HepG2 (cell line): ENCODE data around the gene MFSD2B. TPM values are rescaled to one million over a fixed set of nuclear protein-coding genes. Genes with fewer than 3 reads are reported as not detected.

Experiments used
- ATAC-seq: fragments of 200-7000 bp; cut with Tn5 transposase; 3 replicates; pipeline ENCODE4 v1.9.1; 2020; ENCODE audit warnings: mild to moderate bottlenecking, moderate library complexity
- BruUV-seq: library from RNA; stranded (reverse); fragments of 400-500 nt; replicated peaks from 2 replicates; lab custom pipeline; 2021; lab: Mats Ljungman, UMichigan
- CTCF ChIA-PET: fragments of 300-600 bp; formaldehyde crosslinking; extraction: SDS; loops from one replicate; lab custom pipeline; 2021; ENCODE audit warnings: low total read pairs, inconsistent platforms, low intra/inter-chr PET ratio; lab: Yijun Ruan, JAX
- POLR2A ChIA-PET: fragments of 350-600 bp; sonication (Branson Sonifier 250); formaldehyde crosslinking; loops from one replicate; lab custom pipeline; 2020; ENCODE audit warnings: antibody characterized with exemption, inconsistent platforms; lab: Yijun Ruan, JAX
- DNase-seq: peaks from one replicate; pipeline ENCODE4 v3.0.0-alpha.2; 2015; ENCODE audit warnings: low spot score
- FAIRE-seq: peaks from 3 replicates; lab custom pipeline; 2011; peaks lifted over from hg19 to GRCh38; lab: Jason Lieb, UNC
- H2AFZ ChIP-seq: one replicate; pipeline ENCODE4 v1.6.1; 2011; ENCODE audit warnings: low read length, inconsistent platforms
- H3K27ac ChIP-seq: fragments of 300-600 bp; 3 replicates; pipeline ENCODE4 v1.8.0; 2011; ENCODE audit warnings: mixed run types, mild to moderate bottlenecking, mixed read lengths, low read length, inconsistent platforms; ENCODE audit not compliant: insufficient read depth; ENCODE audit errors: extremely low read length
- H3K27me3 ChIP-seq, 2 experiments: fragments of 200-600 bp in 1 of 2; 2 replicates in 1 of 2; 3 replicates in 1 of 2; pipeline versions ENCODE4 v1.6.0 to v1.8.0; 2011; ENCODE audit warnings: low read length in 2 of 2, mild to moderate bottlenecking in 2 of 2, moderate library complexity in 2 of 2, inconsistent platforms in 1 of 2; ENCODE audit not compliant: insufficient read depth in 2 of 2, control insufficient read depth in 1 of 2
- H3K36me3 ChIP-seq, 2 experiments: fragments of 200-600 bp in 1 of 2; replicated peaks in 1 of 2; 2 replicates in 1 of 2; 3 replicates in 1 of 2; pipeline versions ENCODE4 v1.5.1 to v1.8.0; 2011; ENCODE audit warnings: low read length in 2 of 2, inconsistent platforms in 1 of 2; ENCODE audit not compliant: insufficient read depth in 2 of 2, control insufficient read depth in 1 of 2
- H3K4me1 ChIP-seq: 2 replicates; pipeline ENCODE4 v1.5.1; 2012; ENCODE audit warnings: low read length, inconsistent platforms; ENCODE audit not compliant: insufficient read depth
- H3K4me2 ChIP-seq: 2 replicates; pipeline ENCODE4 v1.6.0; 2011; ENCODE audit warnings: low read depth, low read length, inconsistent platforms
- H3K4me3 ChIP-seq, 3 experiments: fragments of 200-600 bp in 1 of 3; sonication (generic), shearing (Covaris generic) in 1 of 3; replicated peaks in 1 of 3; 2 replicates each; pipeline ENCODE4 v1.5.1; 2011 to 2016; ENCODE audit warnings: low read length in 3 of 3, inconsistent platforms in 2 of 3, low read depth in 2 of 3, mild to moderate bottlenecking in 2 of 3, control low read depth in 1 of 3, mixed read lengths in 1 of 3; ENCODE audit not compliant: insufficient read depth in 1 of 3
- H3K79me2 ChIP-seq: one replicate; pipeline ENCODE4 v1.6.1; 2011; ENCODE audit warnings: low read length, inconsistent platforms; ENCODE audit not compliant: insufficient read depth
- H3K9ac ChIP-seq: 2 replicates; pipeline ENCODE4 v1.6.0; 2011; ENCODE audit warnings: mild to moderate bottlenecking, low read depth, low read length, inconsistent platforms; ENCODE audit not compliant: insufficient read depth
- H3K9me3 ChIP-seq: 2 replicates; pipeline ENCODE4 v1.5.1; 2012; ENCODE audit warnings: mild to moderate bottlenecking, low read length
- H4K20me1 ChIP-seq: 2 replicates; pipeline ENCODE4 v1.6.0; 2011; ENCODE audit warnings: inconsistent platforms, mild to moderate bottlenecking, low read length, moderate library complexity; ENCODE audit not compliant: insufficient read depth
- BORCS8-MEF2B ChIP-seq: sonication (generic); formaldehyde crosslinking; IDR thresholded peaks from 2 replicates; pipeline ENCODE4 v1.8.0; 2022; ENCODE audit warnings: mild to moderate bottlenecking, missing genetic modification reagents
- DNMT3B ChIP-seq: conservative IDR thresholded peaks from 2 replicates; pipeline ENCODE4 v1.6.1; 2016; ENCODE audit warnings: missing biosample characterization, control low read depth
- HOXA7 ChIP-seq: sonication (generic); formaldehyde crosslinking; IDR thresholded peaks from 2 replicates; pipeline ENCODE4 v1.8.1; 2022; ENCODE audit warnings: mild to moderate bottlenecking, missing genetic modification reagents, moderate library complexity
- MAFF ChIP-seq: IDR thresholded peaks from 2 replicates; pipeline ENCODE4 v1.6.1; 2011; ENCODE audit warnings: low read depth, low read length, improper control_type of control experiment
- MAFK ChIP-seq, 2 experiments: IDR thresholded peaks in 1 of 2; conservative IDR thresholded peaks in 1 of 2; 2 replicates each; pipeline ENCODE4 v1.6.1; 2011; ENCODE audit warnings: improper control_type of control experiment in 2 of 2, low read length in 2 of 2
- MAZ ChIP-seq, 2 experiments: sonication (generic) in 1 of 2; formaldehyde crosslinking in 1 of 2; IDR thresholded peaks; 2 replicates each; pipeline versions ENCODE4 v1.5.0 to v1.6.1; 2012 to 2020; ENCODE audit warnings: low read depth in 2 of 2, mild to moderate bottlenecking in 2 of 2, borderline replicate concordance in 1 of 2, improper control_type of control experiment in 1 of 2, low read length in 1 of 2, missing genetic modification reagents in 1 of 2, moderate library complexity in 1 of 2
- NFYB ChIP-seq: sonication (generic); formaldehyde crosslinking; IDR thresholded peaks from 2 replicates; pipeline ENCODE4 v1.4.0; 2020; ENCODE audit warnings: missing genetic modification reagents
- PHF20 ChIP-seq: sonication (generic); formaldehyde crosslinking; IDR thresholded peaks from 2 replicates; pipeline ENCODE4 v1.5.0; 2020; ENCODE audit warnings: mild to moderate bottlenecking, missing genetic modification reagents
- SATB2 ChIP-seq: sonication (generic); formaldehyde crosslinking; IDR thresholded peaks from 2 replicates; pipeline ENCODE4 v1.5.0; 2020; ENCODE audit warnings: missing genetic modification reagents
- SMAD9 ChIP-seq: sonication (generic); formaldehyde crosslinking; IDR thresholded peaks from 2 replicates; pipeline ENCODE4 v1.5.1; 2020; ENCODE audit warnings: mild to moderate bottlenecking, missing genetic modification reagents
- XRCC5 ChIP-seq: fragments of 200-400 bp; formaldehyde crosslinking; optimal IDR thresholded peaks from 2 replicates; pipeline ENCODE3; 2017; ENCODE audit warnings: mild to moderate bottlenecking, low read length
- ZFP36 ChIP-seq: fragments of 150-350 bp; IDR thresholded peaks from 2 replicates; pipeline ENCODE4 v1.6.1; 2018; ENCODE audit warnings: borderline replicate concordance, low read length, low read depth; ENCODE audit not compliant: partially characterized antibody
- ZKSCAN1 ChIP-seq: fragments of 150-350 bp; IDR thresholded peaks from 2 replicates; pipeline ENCODE4 v1.6.1; 2014; ENCODE audit warnings: low read length
- ZKSCAN8 ChIP-seq: IDR thresholded peaks from 2 replicates; pipeline ENCODE4 v1.6.1; 2016; ENCODE audit warnings: borderline replicate concordance, missing genetic modification reagents, missing compliant biosample characterization
- WGBS: methylation state at CpG from one replicate; pipeline ENCODE4 v1.1.6; 2017; ENCODE audit warnings: low lambda C conversion rate; 5-methylcytosine and 5-hydroxymethylcytosine counted together
- in situ Hi-C: cut with HindIII; loops from 2 replicates; pipeline ENCODE4 v1.10.0; 2017; ENCODE audit warnings: low pct_unique_long_range_greater_than_20kb; ENCODE audit not compliant: extremely low pct_ligation_motif_present
- intact Hi-C: fragments of 100-400 bp; cut with micrococcal nuclease; formaldehyde crosslinking; loops from one replicate; pipeline ENCODE4 v1.10.0; 2022; ENCODE audit not compliant: unreplicated experiment
- polyA plus RNA-seq, 8 experiments: library from polyadenylated mRNA; depleted of rRNA in 3 of 8; stranded (reverse) in 7 of 8; unstranded in 1 of 8; fragments of >200 nt; fragmentation: Illumina TruSeq in 4 of 8; extraction: Trizol in 4 of 8; gene quantifications; 2 replicates each; pipeline versions ENCODE4 v1.2.1 to v1.2.3, GENCODE V29; 2011 to 2016; ENCODE audit warnings: low read depth in 4 of 8, missing spikeins in 1 of 8, mixed read lengths in 1 of 8; ENCODE audit not compliant: insufficient read depth in 1 of 8
- total RNA-seq, 5 experiments: library from RNA; depleted of rRNA; stranded (reverse); fragments of >200 nt; fragmentation: Illumina TruSeq; extraction: Trizol; gene quantifications; 2 replicates each; pipeline ENCODE4 v1.2.3, GENCODE V29; 2016; ENCODE audit warnings: low read depth in 1 of 5
- TF ChIP-seq, protein P1 (sequence below): sonication (generic); formaldehyde crosslinking; IDR thresholded peaks from 2 replicates; pipeline ENCODE4 v1.4.0; 2020; ENCODE audit warnings: missing genetic modification reagents

MFSD2B gene
- total and polyA plus RNA-seq, 2 of the 13 experiments (the other 11 are each of a cell fraction or from before 2014, with no cell fraction given): 0.21 to 0.93 TPM

DNA sequence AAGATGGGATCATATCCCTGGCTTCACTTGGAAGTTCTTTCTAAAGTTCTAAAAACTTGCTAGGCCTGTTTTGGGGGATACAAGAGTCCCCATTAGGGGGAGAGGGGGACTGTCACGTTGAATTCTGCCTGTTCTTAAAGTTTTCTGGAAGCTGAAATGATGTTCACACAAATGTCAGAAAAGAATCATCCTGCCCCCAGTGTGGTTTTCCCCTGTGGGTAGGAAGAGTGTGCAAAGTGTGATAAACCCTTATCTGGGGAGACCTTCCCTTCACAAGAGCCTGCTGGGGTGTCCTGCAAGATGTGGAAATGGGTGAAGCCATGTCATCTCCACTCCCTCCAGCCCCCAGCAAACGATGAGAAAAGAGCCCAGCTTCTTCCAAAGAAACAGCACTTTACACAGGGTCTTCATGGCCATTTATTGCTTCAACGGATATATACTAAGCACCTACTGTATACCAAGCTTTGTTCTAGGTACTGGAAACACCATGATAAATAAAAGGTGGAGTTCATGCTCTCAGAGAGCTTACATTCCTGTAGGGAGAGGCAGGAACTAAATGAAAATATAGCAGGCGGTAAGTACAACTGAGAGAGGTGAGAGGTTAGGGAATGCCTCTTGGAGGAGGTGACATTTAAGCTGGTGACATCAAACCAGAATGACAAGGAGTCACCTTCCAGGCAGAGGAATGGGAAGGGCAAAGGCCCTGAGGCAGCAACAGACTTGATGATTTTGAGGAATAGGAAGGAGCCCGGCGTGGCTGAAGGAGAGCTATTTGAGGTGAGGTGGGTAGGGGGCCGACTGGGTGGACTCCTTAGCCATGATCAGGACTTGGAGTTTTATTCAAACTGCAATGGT, 1.6 kb downstream of the MFSD2B start:
- CTCF ChIA-PET: no interaction called here

DNA sequence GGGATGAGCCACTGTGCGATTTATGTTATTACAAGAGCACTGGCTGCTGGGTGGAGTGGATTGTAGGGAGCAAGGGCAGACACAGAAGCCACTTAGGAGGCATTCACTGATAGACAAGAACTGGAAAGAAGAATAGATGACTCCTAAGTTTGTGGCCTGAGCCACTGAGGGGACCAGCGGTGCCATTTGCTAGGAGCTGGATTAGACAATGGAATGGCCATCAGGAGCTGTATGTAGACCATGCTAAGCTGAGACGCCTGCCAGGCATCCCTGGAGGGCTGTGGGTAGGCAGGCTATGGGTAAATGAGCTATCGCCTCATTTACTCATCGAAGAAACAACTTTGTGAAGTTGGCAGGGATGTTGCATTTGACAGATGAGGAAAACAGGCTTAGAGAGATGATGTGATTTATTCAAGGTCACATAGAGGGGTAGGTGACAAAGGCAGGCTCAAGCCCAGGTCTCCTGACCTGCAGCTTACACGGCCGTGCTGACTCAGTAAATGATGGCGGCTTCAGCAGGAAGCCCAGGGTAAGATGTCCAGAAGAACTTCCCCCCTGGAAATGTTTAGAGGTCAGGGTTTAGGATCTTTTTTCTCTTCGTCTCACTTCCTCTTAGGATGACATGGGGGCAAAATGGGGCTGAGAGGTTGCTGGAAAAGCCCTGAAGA, 2.8 kb downstream of the MFSD2B start:
- POLR2A ChIA-PET: interaction anchor here (2.5 to 6.3 kb wide), 4 partner anchors 34 to 86 kb away, joined by 7 to 91 read pairs (median 54); partner anchors contain the start of genes ATAD2B, SF3B6, TP53I3 and WDCP
- DNase-seq (peak; percentile 16), ATAC-seq (no peak), FAIRE-seq (peak; percentile 23)
- Histone ChIP-seq H3K4me3 (no peak overlapping the region), H3K4me1 (peaks cover 58% of the 10 kb centered on the region), H3K36me3 (no peaks in the 10 kb centered on the region), H3K27ac (no peak overlapping the region), H3K27me3 (no peaks in the 10 kb centered on the region), H3K9me3 (no peaks in the 10 kb centered on the region), H4K20me1 (no peaks in the 10 kb centered on the region), H3K9ac (no peak overlapping the region), H3K79me2 (no peaks in the 10 kb centered on the region), H2AFZ (no peak overlapping the region), H3K4me2 (no peak overlapping the region)
- CTCF ChIA-PET: no interaction called here
- intact Hi-C loops: no loop called here
- TF ChIP-seq, protein P1, sequence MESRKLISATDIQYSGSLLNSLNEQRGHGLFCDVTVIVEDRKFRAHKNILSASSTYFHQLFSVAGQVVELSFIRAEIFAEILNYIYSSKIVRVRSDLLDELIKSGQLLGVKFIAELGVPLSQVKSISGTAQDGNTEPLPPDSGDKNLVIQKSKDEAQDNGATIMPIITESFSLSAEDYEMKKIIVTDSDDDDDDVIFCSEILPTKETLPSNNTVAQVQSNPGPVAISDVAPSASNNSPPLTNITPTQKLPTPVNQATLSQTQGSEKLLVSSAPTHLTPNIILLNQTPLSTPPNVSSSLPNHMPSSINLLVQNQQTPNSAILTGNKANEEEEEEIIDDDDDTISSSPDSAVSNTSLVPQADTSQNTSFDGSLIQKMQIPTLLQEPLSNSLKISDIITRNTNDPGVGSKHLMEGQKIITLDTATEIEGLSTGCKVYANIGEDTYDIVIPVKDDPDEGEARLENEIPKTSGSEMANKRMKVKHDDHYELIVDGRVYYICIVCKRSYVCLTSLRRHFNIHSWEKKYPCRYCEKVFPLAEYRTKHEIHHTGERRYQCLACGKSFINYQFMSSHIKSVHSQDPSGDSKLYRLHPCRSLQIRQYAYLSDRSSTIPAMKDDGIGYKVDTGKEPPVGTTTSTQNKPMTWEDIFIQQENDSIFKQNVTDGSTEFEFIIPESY (CRISPR knock-in tag): peak; percentile 49
- TF ChIP-seq BORCS8-MEF2B (CRISPR knock-in tag) (0 out of 2 replicates have a peak, but pooled peaks have one; percentile 25), ZFP36 (no peak), MAFK (conservative IDR thresholded peaks at IDR 0.05 in 1 of 2, IDR thresholded peaks at IDR 0.05 in 1 of 2; ENCODE audit: low read length in 2 of 2) (peak in 1 of 2 experiments; percentile 45; a peak in 1 of 4 replicates), DNMT3B (CRISPR knock-in tag) (0 out of 2 replicates have a peak, but pooled peaks have one; percentile 16), ZKSCAN1 (no peak), SMAD9 (CRISPR knock-in tag) (no peak), PHF20 (CRISPR knock-in tag) (no peak), MAFF (peak; percentile 47; the same call in 1 of the 2 replicates), MAZ (IDR thresholded peaks at IDR 0.05; ENCODE audit: borderline replicate concordance, low read depth, low read length) (no peak), MAZ (CRISPR knock-in tag; IDR thresholded peaks at IDR 0.05; ENCODE audit: low read depth) (no peak), NFYB (CRISPR knock-in tag) (no peak)
- in situ Hi-C loops: no loop called here
- 76% methylated on average over 9 of the region's 9 CpGs for WGBS
- BruUV-seq: no TSS peak

More for the DNA sequence above, 1.6 kb downstream of the MFSD2B start:
- in situ Hi-C loops: no loop called here
- DNase-seq (no peak), FAIRE-seq (no peak), ATAC-seq (no peak)
- H3K27ac ChIP-seq: no peak overlapping the region
- intact Hi-C loops: no loop called here
- no peak overlapping the region for H3K4me3 ChIP-seq
- TF ChIP-seq XRCC5: no peak
- 0 out of 2 replicates have a peak, but pooled peaks have one; percentile 28 for TF ChIP-seq ZKSCAN8 (CRISPR knock-in tag)
- TF ChIP-seq HOXA7 (CRISPR knock-in tag): no peak
- no peak for TF ChIP-seq SATB2
- 73% methylated on average over 7 of the region's 7 CpGs for WGBS
- no TSS peak for BruUV-seq
- no peak overlapping the region for H3K9ac ChIP-seq
- no peak overlapping the region for H2AFZ ChIP-seq
- H3K4me1 ChIP-seq: peaks cover 52% of the 10 kb centered on the region
- no peaks in the 10 kb centered on the region for H3K79me2 ChIP-seq
- no peaks in the 10 kb centered on the region for H3K9me3 ChIP-seq
- H4K20me1 ChIP-seq: no peaks in the 10 kb centered on the region
- no peaks in the 10 kb centered on the region for H3K36me3 ChIP-seq
- no peaks in the 10 kb centered on the region for H3K27me3 ChIP-seq
- H3K4me2 ChIP-seq: no peak overlapping the region
- POLR2A ChIA-PET: interaction anchor here (1.2 to 6.3 kb wide), 3 partner anchors 65 to 85 kb away, joined by 4 to 62 read pairs (median 7); partner anchors contain the start of genes ATAD2B, SF3B6 and TP53I3
